SKM-1 (cell line): ENCODE measurements around the gene SAT2.
A peak's percentile ranks its signal among the peaks of the same experiment; 100 is the strongest.

Source experiments
- DNase-seq: peaks from one replicate; lab custom pipeline; 2025; ENCODE audit not compliant: unreplicated experiment; lab: John Stamatoyannopoulos, UW

SAT2 gene

DNA sequence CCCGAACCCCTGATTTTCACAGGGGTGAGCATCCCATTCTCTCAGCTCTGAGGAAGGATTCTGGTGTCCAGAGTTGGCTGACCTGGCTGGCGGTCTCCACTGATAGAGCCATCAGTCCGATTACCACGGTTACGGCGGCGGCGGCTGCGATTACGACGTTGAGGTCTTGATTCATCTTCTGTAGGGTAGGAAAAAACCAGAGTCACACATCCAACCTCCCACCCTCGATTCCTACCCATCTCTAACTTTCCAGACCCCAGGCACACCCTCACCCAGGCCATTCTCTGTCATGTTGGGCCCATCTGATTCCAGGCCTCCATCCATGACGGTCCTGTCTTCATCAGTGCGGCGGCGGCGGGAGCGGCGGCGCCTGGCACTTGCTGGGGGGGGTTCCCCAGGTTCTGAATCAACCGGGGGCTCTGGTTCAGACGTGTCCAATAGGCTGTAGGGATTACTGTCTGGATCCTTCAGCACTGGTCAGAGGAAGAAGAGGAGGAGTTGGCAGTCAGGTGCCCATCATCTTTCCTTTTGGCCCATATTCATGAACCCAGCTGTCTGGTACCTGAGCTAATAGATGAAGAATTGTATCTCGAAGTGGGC lies 35.1 kb downstream of the SAT2 start:
- DNase-seq, result no peak

DNA sequence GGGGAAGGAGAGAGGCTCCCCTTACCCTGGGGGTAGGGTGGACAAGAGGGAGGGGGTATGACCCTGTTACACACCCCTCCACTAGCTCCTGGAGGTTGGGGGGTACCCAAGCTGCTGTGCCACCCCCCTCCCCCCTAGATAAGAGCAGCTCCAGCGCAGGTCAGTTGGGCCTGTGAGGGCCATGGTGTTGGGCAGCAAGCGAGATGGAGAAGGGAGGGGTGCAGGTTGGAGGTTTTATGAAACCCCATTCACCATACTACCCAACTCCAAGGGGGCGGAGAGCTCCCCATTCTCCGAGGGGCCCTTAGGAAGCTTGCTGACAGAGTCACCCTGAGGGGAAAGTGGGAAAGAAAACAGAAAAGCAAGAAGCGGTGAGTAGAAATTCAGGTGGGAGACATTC lies 36.0 kb downstream of the SAT2 start:
- no peak for DNase-seq

DNA sequence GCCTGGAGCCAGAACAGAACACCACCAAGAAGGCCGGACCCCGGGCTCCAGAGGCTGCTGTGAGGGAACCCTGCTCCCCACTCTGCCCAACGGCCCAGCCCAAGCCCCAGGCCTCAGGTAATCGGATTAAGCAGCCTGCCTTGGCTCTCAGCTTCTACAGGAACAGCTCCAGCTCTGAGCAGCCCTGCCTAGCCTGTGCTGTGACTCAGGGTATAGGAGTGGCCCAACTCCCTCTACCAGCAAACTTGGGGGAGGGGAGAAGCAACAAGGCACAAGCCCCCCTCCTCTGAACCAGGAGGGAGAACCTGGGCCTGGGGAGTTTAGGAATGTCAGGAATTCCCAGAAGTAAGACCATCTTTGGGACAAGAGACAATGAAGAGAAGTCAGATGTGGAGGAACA lies 36.9 kb downstream of the SAT2 start:
- no peak for DNase-seq

DNA sequence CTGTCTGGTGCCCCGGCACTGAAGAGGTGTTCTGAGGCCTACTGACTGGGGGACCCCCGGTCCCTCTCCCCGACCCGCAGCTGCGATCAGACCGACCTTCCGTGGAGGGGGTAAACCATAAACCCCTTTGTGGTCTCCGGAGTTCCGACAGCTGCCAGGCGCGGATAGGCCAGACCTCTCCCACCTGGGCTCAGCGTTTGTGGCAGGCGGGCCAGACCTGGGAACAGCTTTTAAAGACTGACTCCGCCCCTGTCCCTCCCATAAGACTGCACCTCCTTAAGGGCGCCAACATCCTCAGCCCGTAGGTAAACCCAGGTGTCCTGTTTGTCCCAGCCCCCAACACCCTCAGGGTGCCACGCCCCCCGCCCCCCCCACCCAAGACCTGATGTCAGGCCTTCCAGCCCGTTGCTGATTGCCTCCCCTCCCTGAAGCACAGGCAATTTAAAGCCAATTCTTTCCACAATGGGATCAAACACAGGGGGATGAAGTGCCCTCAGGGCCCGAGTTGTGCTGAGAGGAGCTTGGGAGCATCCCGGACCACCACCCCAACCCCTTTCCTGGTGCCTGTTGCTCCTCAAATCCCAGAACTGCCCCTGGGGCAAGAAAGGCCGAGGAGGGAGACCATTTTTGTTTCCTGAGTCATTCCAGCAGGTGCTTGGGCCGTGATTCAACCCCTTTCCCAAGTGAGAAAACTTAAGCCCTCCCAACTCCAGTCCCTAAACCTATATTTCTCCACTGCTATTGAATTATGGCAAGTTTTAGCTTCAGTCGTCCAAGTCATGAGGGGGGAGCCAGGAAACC lies 37.5 kb downstream of the SAT2 start, which contains the start of gene SOX15:
SOX15 (minus strand) TSS at position 204 of the 801 bp plus-strand sequence. CDS start 418 bp downstream, outside the sequence.
- DNase-seq, result no peak

DNA sequence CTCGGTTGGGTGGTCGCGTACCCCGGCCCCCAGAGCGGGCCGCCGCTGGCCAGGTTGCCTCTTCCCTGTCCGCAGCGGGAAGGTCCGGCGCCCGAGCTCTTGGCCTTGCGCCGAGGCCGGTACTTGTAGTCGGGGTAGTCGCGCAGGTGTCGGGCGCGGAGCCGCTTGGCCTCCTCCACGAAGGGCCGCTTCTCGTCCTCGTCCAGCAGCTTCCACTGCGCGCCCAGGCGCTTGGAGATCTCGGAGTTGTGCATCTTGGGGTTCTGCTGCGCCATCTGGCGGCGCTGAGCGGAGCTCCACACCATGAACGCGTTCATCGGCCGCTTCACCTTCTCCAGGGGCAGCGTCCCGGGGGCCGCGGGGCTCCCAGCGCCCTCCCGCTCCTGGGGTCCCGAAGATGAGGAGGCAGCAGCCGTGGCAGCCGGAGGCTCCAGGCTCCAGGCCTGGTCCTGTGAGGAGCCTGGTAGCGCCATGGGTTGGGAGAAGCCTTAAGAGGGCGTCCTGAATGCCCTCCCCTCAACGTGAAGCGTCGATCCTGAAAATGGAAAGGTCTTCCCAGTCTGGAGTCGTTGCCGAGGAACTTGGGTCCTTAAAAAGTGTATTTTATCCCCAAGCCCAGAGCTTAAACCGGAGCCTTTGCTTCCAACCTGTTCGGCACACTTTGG lies 38.3 kb downstream of the SAT2 start:
- no peak for DNase-seq

DNA sequence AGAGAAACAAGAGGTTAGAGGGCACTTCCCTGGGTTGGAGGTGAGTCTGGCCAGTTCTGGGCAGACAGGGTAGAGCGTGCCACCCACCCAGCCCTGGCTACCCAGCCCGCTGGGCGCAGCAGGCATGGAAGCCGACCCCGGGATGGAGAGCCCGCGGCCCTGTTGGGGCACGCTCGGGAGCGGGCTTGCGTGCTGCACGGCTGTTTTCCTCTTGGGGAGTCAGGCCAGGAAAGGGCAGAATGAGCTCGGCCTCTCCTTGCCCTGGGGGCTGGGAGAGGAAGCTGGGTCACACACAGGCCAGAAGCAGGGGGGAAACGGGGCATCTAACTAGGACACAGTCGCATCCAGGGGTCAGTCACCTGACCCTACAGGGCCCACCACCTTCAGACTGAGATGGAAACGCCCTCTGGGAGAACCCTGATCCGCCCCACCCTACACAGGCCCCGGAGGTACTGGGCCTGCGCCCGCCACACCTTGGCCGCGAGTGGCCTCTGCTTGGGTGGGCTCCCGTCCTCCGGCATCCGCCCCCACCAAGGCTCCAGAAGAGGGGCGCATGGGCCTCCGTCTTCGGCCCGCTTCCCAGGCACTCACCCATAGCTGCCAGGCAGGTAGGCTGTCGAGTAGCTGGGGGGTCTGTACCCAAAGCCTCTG lies 38.9 kb downstream of the SAT2 start:
- no peak for DNase-seq

DNA sequence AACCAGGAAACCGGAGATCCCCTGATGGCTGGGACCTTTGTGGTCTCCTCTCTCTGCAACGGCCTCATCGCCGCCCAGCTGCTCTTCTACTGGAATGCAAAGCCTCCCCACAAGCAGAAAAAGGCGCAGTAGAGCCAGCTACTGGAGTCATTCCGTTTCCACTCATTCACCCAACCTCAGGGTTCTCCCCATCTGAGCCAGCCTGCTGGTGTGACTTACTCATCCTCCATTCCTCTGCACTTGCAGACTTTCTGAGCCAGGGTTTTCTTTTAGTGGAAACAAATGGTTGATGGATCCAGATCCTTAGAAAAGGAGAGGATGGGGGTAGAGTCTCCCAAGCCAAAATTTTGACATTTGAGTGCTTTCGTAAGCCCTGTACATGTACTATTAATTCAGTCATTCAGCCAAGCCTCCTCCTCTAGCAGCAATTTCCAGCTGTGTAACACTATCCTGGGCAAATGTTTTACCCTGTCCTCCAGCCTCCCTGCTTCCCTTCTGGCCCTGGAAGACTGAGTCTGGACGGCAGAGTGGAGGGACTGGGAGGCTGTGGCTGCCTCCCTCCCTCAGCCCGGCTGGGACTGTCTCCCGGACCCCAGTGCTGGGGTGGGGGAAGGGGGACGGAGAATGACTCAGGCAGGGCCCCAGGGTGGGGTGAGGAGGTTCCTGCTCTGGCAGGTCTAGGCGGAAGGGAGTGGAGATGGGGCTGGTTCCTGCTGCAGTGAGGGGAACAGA lies 40.0 kb downstream of the SAT2 start:
- DNase-seq, result no peak

DNA sequence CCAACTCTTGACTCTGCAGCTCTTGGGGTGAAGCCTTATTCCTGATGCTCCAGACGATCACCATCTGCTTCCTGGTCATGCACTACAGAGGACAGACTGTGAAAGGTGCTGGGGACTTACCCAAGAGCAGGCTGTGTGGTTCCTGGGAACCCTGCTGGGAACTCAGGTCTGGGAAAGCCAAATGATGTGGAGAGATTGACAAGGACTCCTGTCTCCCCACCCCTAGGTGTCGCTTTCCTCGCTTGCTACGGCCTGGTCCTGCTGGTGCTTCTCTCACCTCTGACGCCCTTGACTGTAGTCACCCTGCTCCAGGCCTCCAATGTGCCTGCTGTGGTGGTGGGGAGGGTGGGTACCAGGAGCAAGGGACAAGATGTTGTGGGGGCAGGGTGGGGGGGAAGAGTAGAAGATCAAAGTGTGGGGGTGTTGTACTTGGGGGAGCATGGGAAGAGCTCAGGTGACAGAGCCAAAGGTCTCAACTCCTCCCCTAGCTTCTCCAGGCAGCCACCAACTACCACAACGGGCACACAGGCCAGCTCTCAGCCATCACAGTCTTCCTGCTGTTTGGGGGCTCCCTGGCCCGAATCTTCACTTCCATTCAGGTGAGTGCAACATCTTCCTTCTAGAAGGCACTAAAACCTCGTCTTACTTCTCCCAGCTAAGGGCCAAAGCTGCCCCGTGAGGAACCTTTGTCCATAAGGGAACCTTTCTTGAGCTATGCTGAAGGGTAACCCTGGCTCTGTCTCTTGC lies 40.8 kb downstream of the SAT2 start:
- no peak for DNase-seq

DNA sequence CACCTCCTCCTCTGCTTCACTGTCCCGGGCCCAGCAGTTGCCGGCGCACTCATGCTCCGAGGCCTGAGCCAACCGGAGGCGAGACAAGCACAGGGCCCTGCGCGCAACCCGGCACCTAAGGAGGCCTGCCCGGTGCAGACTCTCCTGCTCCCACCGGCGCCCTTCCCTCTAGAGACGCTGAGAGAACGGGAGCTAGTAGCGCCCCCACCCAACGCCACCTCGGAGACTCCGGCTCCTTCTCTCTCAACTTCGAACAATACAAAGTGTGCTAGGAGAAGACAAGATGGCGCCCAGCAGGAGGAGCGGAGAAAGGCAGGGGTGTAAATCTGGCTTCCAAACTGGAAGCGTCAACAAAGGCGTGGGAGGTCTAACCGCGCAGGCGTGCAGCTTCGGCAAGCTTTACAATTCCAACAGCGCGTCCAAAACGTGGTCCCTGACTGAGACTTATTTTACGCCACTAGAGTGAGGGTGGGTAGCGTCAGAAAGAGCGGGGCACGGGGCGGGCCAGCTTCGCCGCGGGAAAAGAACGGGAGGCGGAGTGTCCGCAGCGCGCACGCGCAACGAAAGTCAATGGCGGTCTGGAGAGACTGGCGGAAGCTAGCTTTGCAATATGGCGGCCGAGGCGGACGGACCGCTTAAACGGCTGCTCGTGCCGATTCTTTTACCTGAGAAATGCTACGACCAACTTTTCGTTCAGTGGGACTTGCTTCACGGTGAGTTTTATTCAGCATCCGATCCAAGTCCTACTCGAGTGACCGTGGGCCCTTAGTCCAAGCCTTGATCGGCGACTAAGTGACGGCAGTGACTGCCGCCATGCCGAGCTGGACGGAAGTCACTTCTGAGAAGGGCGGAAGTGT lies 44.1 kb downstream of the SAT2 start, which contains the start of gene MPDU1:
MPDU1 (plus strand) TSS at position 600 of the 857 bp plus-strand sequence; CDS start at position 611, 11 bp downstream.
- DNase-seq, result peak; percentile 74

DNA sequence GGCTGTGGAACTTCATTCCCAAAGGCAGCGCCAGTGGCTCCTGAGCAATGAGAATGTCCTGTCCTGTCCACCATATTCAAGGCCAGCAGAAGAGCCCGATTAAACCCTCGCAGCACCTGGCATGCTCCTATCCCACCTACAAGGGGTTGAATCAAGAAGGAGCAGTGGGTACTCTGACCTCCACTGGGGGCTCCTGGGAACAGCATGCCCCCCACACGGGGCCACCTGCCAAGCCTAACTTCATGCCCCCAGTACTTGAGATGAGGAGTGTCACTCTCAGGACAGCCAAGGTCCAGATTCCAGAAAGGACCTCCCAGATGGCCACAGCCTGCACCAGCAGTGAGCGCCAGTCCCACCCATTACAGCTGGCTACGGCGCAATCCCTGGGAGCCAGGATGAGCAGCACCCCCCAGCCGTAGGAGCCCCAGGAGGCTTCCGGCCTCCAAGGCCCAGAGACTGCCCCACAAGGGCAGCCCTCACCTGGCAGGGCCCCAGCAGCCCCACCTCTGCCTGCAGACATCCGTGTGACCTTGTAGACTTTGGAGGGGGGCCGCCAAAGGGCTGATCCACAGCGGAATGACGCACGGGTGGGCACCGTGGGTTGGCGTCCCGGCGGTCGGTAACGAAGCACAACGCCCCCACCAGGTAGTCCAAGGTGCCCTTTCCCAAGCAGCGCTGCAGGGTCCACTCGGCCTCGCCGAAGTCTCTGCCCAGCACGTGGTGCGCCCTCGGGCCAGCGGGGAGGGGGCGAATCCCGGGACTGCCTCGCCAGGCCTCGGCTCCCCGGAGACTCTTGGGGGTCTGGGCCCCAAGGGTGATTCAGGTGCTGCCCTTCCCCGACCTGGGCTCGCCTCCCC lies 45.0 kb downstream of the SAT2 start:
- DNase-seq, result no peak

DNA sequence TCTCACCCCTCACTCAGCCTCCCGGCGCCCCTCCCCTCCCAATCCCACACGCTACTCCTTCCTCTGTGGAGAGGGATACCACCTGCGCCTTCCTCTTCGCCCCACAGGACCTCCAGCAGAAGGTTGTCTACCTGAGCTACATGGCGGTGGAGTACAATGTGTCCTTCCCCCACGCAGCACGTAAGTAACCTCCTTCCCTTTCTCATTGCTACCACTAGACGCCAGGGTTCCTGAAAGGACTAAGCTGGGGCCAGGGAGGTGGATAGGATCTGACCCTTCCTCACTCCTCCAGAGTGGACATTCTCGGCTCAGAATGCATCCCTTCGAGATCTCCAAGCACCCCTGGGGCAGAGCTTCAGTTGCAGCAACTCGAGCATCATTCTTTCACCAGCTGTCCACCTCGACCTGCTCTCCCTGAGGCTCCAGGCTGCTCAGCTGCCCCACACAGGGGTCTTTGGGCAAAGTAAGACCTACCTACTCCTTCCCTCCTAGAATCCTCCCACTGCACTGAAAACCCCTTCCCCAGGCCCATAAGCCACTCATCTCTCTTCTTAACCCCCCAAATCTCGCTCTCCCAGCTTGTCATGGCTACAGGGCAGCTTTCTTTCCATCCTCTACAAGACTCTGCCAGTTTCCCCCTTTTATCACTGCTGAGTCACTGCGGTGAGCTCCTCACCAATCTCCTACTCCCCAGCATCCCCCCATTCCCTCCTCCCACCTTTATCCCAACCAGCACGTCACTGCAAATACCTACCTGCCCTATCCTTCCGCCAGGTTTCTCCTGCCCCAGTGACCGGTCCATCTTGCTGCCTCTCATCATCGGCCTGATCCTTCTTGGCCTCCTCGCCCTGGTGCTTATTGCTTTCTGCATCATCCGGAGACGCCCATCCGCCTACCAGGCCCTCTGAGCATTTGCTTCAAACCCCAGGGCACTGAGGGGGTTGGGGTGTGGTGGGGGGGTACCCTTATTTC lies 46.7 kb downstream of the SAT2 start:
- no peak for DNase-seq

DNA sequence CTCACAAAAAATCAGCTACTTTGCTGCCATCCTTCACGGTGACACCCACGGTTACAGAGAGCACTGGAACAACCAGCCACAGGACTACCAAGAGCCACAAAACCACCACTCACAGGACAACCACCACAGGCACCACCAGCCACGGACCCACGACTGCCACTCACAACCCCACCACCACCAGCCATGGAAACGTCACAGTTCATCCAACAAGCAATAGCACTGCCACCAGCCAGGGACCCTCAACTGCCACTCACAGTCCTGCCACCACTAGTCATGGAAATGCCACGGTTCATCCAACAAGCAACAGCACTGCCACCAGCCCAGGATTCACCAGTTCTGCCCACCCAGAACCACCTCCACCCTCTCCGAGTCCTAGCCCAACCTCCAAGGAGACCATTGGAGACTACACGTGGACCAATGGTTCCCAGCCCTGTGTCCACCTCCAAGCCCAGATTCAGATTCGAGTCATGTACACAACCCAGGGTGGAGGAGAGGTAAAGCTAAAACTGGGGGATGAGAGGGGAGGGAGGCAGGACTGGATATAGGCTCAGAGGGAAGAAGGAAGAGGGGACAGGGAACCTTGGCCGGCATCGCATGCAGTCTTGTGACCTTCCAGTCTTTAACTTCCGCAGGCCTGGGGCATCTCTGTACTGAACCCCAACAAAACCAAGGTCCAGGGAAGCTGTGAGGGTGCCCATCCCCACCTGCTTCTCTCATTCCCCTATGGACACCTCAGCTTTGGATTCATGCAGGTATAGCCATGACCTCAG lies 47.6 kb downstream of the SAT2 start:
- no peak for DNase-seq

DNA sequence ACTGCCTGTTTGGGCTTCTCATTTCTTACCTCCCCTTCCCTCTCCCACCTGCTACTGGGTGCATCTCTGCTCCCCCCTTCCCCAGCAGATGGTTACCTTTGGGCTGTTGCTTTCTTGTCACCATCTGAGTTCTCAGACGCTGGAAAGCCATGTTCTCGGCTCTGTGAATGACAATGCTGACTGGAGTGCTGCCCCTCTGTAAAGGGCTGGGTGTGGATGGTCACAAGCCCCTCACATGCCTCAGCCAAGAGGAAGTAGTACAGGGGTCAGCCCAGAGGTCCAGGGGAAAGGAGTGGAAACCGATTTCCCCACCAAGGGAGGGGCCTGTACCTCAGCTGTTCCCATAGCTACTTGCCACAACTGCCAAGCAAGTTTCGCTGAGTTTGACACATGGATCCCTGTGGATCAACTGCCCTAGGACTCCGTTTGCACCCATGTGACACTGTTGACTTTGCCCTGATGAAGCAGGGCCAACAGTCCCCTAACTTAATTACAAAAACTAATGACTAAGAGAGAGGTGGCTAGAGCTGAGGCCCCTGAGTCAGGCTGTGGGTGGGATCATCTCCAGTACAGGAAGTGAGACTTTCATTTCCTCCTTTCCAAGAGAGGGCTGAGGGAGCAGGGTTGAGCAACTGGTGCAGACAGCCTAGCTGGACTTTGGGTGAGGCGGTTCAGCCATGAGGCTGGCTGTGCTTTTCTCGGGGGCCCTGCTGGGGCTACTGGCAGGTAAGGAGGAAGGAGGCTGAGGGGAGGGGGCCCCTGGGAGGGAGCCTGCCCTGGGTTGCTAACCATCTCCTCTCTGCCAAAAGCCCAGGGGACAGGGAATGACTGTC lies 48.4 kb downstream of the SAT2 start, which contains the start of gene CD68:
CD68 (plus strand) TSS at position 638 of the 833 bp plus-strand sequence; CDS start at position 678, 40 bp downstream.
- peak; percentile 71 for DNase-seq

DNA sequence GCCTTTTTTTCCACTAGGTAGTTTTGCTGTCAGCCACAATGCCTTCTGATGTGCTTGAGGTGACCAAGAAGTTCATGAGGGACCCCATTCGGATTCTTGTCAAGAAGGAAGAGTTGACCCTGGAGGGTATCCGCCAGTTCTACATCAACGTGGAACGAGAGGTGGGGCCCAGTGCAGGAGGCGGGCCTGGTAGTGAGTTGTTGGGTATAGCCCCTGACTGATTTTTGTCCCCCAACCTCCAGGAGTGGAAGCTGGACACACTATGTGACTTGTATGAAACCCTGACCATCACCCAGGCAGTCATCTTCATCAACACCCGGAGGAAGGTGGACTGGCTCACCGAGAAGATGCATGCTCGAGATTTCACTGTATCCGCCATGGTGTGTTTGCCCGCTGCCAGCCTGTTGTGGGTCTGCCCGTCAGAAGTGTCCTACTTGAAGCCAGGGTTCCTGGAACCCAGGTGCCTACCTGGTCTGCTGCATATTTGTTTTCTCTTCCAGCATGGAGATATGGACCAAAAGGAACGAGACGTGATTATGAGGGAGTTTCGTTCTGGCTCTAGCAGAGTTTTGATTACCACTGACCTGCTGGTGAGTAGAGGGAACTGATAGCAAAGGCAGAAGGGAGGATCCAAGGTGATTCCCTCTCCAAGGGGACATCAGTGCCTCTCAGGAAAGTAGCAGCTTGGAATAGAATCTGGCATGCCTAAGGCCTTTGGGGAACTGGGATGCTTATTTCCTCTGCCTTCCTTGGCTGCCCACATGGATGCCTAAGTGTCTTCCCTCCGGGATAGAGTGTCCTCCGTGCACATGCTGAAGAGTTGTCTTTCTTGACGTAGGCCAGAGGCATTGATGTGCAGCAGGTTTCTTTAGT lies 50.1 kb downstream of the SAT2 start:
- no peak for DNase-seq
